HEK293 (cell line): ENCODE measurements around the gene KCNQ4.

ENCODE experiments used
- CTCF ChIA-PET: fragments of 350-600 bp; formaldehyde crosslinking; extraction: SDS; loops from one replicate; lab custom pipeline; 2021; ENCODE audit warnings: antibody characterized with exemption; lab: Yijun Ruan, JAX
- POLR2A ChIA-PET: fragments of 300-600 bp; formaldehyde crosslinking; extraction: SDS; loops from one replicate; lab custom pipeline; 2020; ENCODE audit warnings: antibody characterized with exemption, inconsistent platforms; lab: Yijun Ruan, JAX
- H3K27ac ChIP-seq: fragments of 200-500 bp; sonication (Bioruptor generic); 2 replicates; pipeline ENCODE4 v1.5.1; 2014; ENCODE audit warnings: low read depth, low read length, control low read depth, inconsistent platforms; ENCODE audit errors: extremely low read depth
- H3K36me3 ChIP-seq, 2 experiments: fragments of 200-500 bp in 1 of 2; sonication (Bioruptor generic) in 1 of 2; 1 replicate in 1 of 2; 2 replicates in 1 of 2; pipeline ENCODE4 v1.5.1; 2014 to 2017; ENCODE audit warnings: inconsistent platforms in 2 of 2, low read length in 2 of 2; ENCODE audit not compliant: control insufficient read depth in 2 of 2, insufficient read depth in 1 of 2
- H3K4me1 ChIP-seq: fragments of 200-500 bp; sonication (Bioruptor generic); 2 replicates; pipeline ENCODE4 v1.5.1; 2014; ENCODE audit warnings: mild to moderate bottlenecking, low read length, inconsistent platforms; ENCODE audit not compliant: control insufficient read depth, insufficient read depth
- H3K4me3 ChIP-seq: 2 replicates; pipeline ENCODE4 v1.5.1; 2011; ENCODE audit warnings: low read depth, mild to moderate bottlenecking, control low read depth, low read length, moderate library complexity
- H3K9me3 ChIP-seq: fragments of 200-500 bp; sonication (Bioruptor generic); 2 replicates; pipeline ENCODE4 v1.5.1; 2014; ENCODE audit warnings: low read depth, low read length, inconsistent platforms; ENCODE audit not compliant: control insufficient read depth, insufficient read depth
- OSR2 ChIP-seq: fragments of 450-650 bp; formaldehyde crosslinking; IDR thresholded peaks from 2 replicates; pipeline ENCODE4 v1.5.1; 2016; ENCODE audit warnings: missing biosample characterization, missing genetic modification characterization
- RBAK ChIP-seq: fragments of 450-650 bp; formaldehyde crosslinking; IDR thresholded peaks from 2 replicates; pipeline ENCODE4 v1.5.1; 2016; ENCODE audit warnings: missing biosample characterization, missing genetic modification characterization
- ZFP69B ChIP-seq: fragments of 450-650 bp; formaldehyde crosslinking; IDR thresholded peaks from 2 replicates; pipeline ENCODE4 v1.5.1; 2016; ENCODE audit warnings: missing biosample characterization, missing genetic modification characterization
- ZNF112 ChIP-seq: fragments of 450-650 bp; formaldehyde crosslinking; IDR thresholded peaks from 2 replicates; pipeline ENCODE4 v1.5.0; 2017; ENCODE audit warnings: missing biosample characterization, missing genetic modification characterization
- ZNF169 ChIP-seq: fragments of 450-650 bp; formaldehyde crosslinking; IDR thresholded peaks from 2 replicates; pipeline ENCODE4 v1.5.1; 2016; ENCODE audit warnings: missing biosample characterization, missing genetic modification characterization
- ZNF37A ChIP-seq: fragments of 450-650 bp; IDR thresholded peaks from 2 replicates; pipeline ENCODE4 v1.5.1; 2018; ENCODE audit warnings: missing biosample characterization, missing genetic modification characterization
- ZNF423 ChIP-seq: fragments of 450-650 bp; formaldehyde crosslinking; IDR thresholded peaks from 2 replicates; pipeline ENCODE4 v1.5.1; 2016; ENCODE audit warnings: missing biosample characterization, missing genetic modification characterization
- ZNF473 ChIP-seq: fragments of 450-650 bp; formaldehyde crosslinking; IDR thresholded peaks from 2 replicates; pipeline ENCODE4 v1.5.1; 2017; ENCODE audit warnings: missing biosample characterization, missing genetic modification characterization
- ZNF596 ChIP-seq: fragments of 450-650 bp; IDR thresholded peaks from 2 replicates; pipeline ENCODE4 v1.5.0; 2018; ENCODE audit warnings: missing biosample characterization, mild to moderate bottlenecking, missing genetic modification characterization, moderate library complexity
- ZNF629 ChIP-seq: fragments of 450-650 bp; formaldehyde crosslinking; IDR thresholded peaks from 2 replicates; pipeline ENCODE4 v1.5.1; 2017; ENCODE audit warnings: missing biosample characterization, missing genetic modification characterization
- ZNF768 ChIP-seq: fragments of 450-650 bp; formaldehyde crosslinking; IDR thresholded peaks from 2 replicates; pipeline ENCODE4 v1.5.1; 2018; ENCODE audit warnings: missing biosample characterization, mild to moderate bottlenecking, missing genetic modification characterization
- TF ChIP-seq, protein P1 (sequence below): fragments of 450-650 bp; formaldehyde crosslinking; IDR thresholded peaks from 2 replicates; pipeline ENCODE4 v1.5.1; 2016; ENCODE audit warnings: missing biosample characterization, missing genetic modification characterization
- TF ChIP-seq, protein P2 (sequence below): fragments of 450-650 bp; formaldehyde crosslinking; IDR thresholded peaks from 2 replicates; pipeline ENCODE4 v1.5.1; 2016; ENCODE audit warnings: missing biosample characterization, missing genetic modification characterization, low read depth
- TF ChIP-seq, protein P3 (sequence below): fragments of 450-650 bp; formaldehyde crosslinking; IDR thresholded peaks from 2 replicates; pipeline ENCODE4 v1.5.1; 2017; ENCODE audit warnings: missing biosample characterization, mild to moderate bottlenecking, missing genetic modification characterization, moderate library complexity
- TF ChIP-seq, protein P4 (sequence below): fragments of 450-650 bp; formaldehyde crosslinking; IDR thresholded peaks from 2 replicates; pipeline ENCODE4 v1.5.1; 2016; ENCODE audit warnings: missing biosample characterization, missing genetic modification characterization

Gene KCNQ4

DNA sequence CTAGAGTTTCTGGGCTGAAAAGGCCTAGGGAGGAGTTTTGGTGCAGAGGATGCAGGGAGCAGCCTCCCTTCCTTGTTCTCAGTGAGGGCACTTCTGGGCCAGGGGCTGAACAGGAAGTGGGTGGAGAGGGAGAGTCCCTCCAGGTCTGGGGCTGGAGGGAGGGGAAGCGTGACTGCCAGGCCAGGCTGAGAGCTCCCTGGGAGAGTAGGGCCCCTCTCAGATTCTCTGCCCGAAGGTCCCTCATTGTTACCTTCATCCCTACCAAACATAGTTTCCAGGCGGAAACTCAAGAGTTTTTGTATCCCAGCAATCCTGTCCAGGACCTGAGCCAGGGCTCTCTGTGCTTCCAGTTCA, 41.8 kb downstream of the KCNQ4 start:
- Histone ChIP-seq H3K4me1 (no peaks in the 10 kb centered on the region), H3K4me3 (no peak overlapping the region), H3K36me3 (no peaks in the 10 kb centered on the region), H3K27ac (no peak overlapping the region), H3K9me3 (no peaks in the 10 kb centered on the region)
- CTCF ChIA-PET, result interaction anchor here (0.7 to 1.4 kb wide), 3 partner anchors 24 to 129 kb away, joined by 3 read pairs; no protein-coding TSS in a partner anchor
- TF ChIP-seq ZNF596 (tag by site-specific recombination), result no peak
- TF ChIP-seq, protein P1, sequence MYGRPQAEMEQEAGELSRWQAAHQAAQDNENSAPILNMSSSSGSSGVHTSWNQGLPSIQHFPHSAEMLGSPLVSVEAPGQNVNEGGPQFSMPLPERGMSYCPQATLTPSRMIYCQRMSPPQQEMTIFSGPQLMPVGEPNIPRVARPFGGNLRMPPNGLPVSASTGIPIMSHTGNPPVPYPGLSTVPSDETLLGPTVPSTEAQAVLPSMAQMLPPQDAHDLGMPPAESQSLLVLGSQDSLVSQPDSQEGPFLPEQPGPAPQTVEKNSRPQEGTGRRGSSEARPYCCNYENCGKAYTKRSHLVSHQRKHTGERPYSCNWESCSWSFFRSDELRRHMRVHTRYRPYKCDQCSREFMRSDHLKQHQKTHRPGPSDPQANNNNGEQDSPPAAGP (tag by site-specific recombination), result 0 out of 2 replicates have a peak, but pooled peaks have one; percentile 21
- POLR2A ChIA-PET, result no interaction called here

DNA sequence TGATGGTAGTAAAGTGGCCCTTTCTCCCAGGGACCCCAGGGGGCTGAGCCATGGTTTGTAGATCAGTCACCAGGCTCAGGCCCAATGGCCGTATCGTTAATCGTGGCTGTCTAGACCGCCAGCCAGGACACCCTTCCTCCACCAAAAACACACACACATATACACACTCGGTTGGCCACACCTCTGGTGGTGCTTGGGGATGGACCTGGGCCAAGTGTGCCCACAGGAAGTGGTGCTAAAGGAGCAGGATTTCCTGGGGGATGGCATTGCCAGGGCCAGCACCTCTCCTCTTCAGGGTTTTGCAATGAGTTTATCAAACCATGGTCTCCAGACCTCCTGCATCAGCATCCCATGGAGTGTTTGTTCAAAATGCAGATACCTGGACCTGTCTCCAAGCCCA, 42.4 kb downstream of the KCNQ4 start:
- H3K4me1 ChIP-seq, result no peaks in the 10 kb centered on the region
- TF ChIP-seq, protein P2, sequence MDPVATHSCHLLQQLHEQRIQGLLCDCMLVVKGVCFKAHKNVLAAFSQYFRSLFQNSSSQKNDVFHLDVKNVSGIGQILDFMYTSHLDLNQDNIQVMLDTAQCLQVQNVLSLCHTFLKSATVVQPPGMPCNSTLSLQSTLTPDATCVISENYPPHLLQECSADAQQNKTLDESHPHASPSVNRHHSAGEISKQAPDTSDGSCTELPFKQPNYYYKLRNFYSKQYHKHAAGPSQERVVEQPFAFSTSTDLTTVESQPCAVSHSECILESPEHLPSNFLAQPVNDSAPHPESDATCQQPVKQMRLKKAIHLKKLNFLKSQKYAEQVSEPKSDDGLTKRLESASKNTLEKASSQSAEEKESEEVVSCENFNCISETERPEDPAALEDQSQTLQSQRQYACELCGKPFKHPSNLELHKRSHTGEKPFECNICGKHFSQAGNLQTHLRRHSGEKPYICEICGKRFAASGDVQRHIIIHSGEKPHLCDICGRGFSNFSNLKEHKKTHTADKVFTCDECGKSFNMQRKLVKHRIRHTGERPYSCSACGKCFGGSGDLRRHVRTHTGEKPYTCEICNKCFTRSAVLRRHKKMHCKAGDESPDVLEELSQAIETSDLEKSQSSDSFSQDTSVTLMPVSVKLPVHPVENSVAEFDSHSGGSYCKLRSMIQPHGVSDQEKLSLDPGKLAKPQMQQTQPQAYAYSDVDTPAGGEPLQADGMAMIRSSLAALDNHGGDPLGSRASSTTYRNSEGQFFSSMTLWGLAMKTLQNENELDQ, result no peak
- TF ChIP-seq, protein P3, sequence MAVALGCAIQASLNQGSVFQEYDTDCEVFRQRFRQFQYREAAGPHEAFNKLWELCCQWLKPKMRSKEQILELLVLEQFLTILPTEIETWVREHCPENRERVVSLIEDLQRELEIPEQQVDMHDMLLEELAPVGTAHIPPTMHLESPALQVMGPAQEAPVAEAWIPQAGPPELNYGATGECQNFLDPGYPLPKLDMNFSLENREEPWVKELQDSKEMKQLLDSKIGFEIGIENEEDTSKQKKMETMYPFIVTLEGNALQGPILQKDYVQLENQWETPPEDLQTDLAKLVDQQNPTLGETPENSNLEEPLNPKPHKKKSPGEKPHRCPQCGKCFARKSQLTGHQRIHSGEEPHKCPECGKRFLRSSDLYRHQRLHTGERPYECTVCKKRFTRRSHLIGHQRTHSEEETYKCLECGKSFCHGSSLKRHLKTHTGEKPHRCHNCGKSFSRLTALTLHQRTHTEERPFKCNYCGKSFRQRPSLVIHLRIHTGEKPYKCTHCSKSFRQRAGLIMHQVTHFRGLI, result 0 out of 2 replicates have a peak, but pooled peaks have one; percentile 20
- TF ChIP-seq, all 188 proteins: peak for 1
- no peaks in the 10 kb centered on the region for H3K36me3 ChIP-seq
- CTCF ChIA-PET, result no interaction called here
- no peaks in the 10 kb centered on the region for H3K9me3 ChIP-seq
- H3K4me3 ChIP-seq, result no peak overlapping the region
- POLR2A ChIA-PET, result no interaction called here
- H3K27ac ChIP-seq, result no peak overlapping the region

DNA sequence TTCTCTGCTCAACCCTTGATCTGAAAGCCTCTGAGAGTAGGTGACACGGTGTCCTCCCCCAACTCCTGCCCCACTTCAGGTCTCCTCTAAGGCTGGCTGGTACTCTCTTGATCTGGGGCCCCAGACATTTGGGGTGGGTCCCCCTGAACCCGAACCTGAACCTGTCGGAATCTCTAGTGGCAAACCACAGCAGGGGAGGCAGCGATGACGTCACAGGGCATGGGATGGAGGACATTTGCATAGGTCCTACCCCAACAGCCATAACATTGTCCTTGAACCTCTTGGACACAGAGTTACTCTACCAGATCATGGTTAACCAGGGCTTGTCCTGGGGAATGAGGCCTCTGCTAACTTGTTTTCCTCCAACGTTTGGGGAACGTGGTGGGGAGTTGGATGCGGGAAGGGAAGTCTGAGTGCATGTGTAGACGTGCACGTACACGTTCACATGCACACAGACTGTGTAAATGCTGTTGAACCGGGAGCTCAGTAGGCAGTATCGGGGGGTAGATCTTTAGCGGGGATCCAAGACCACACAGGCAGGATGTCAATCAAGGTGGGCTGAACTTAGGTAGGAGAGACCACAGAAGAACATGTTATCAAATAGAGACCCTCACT, 46.2 kb downstream of the KCNQ4 start:
- Histone ChIP-seq H3K36me3 (no peaks in the 10 kb centered on the region), H3K9me3 (no peaks in the 10 kb centered on the region), H3K4me3 (no peak overlapping the region), H3K4me1 (no peaks in the 10 kb centered on the region), H3K27ac (no peak overlapping the region)
- no peak for TF ChIP-seq ZNF169 (tag by site-specific recombination)
- TF ChIP-seq ZNF423 (tag by site-specific recombination), result no peak
- TF ChIP-seq ZNF768, result no peak
- no peak for TF ChIP-seq RBAK (tag by site-specific recombination)
- no peak for TF ChIP-seq ZNF112 (tag by site-specific recombination)
- TF ChIP-seq OSR2 (tag by site-specific recombination), result no peak
- no peak for TF ChIP-seq ZNF37A
- no peak for TF ChIP-seq ZFP69B (tag by site-specific recombination)
- no peak for TF ChIP-seq ZNF473
- TF ChIP-seq, protein P4, sequence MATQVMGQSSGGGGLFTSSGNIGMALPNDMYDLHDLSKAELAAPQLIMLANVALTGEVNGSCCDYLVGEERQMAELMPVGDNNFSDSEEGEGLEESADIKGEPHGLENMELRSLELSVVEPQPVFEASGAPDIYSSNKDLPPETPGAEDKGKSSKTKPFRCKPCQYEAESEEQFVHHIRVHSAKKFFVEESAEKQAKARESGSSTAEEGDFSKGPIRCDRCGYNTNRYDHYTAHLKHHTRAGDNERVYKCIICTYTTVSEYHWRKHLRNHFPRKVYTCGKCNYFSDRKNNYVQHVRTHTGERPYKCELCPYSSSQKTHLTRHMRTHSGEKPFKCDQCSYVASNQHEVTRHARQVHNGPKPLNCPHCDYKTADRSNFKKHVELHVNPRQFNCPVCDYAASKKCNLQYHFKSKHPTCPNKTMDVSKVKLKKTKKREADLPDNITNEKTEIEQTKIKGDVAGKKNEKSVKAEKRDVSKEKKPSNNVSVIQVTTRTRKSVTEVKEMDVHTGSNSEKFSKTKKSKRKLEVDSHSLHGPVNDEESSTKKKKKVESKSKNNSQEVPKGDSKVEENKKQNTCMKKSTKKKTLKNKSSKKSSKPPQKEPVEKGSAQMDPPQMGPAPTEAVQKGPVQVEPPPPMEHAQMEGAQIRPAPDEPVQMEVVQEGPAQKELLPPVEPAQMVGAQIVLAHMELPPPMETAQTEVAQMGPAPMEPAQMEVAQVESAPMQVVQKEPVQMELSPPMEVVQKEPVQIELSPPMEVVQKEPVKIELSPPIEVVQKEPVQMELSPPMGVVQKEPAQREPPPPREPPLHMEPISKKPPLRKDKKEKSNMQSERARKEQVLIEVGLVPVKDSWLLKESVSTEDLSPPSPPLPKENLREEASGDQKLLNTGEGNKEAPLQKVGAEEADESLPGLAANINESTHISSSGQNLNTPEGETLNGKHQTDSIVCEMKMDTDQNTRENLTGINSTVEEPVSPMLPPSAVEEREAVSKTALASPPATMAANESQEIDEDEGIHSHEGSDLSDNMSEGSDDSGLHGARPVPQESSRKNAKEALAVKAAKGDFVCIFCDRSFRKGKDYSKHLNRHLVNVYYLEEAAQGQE (tag by site-specific recombination), result no peak
- TF ChIP-seq ZNF629, result no peak
- ChIA-PET CTCF (no interaction called here), POLR2A (no interaction called here)
